Left lung (tissue), 10 donors: Measurements from ENCODE around the gene SLC6A17. TPM values are rescaled to one million over a fixed set of nuclear protein-coding genes. Genes with fewer than 3 reads are reported as not detected.

ENCODE experiments used
- ATAC-seq: fragments of 200-7000 bp; cut with Tn5 transposase; one replicate; pipeline ENCODE4 v1.9.1; 2020; ENCODE audit warnings: moderate library complexity
- DNase-seq, 4 donors: peaks; one replicate each; pipeline ENCODE4 v3.0.0-alpha.2; 2013 to 2020
- H3K27ac ChIP-seq, 2 donors: fragments of 200-600 bp; sonication (generic) in 1 of 2; one replicate each; pipeline versions ENCODE4 v1.5.0 to v1.8.0; 2020 to 2021
- H3K27me3 ChIP-seq, 2 donors: fragments of 200-600 bp; sonication (generic) in 1 of 2; one replicate each; pipeline versions ENCODE4 v1.5.0 to v1.8.0; 2020 to 2021
- H3K36me3 ChIP-seq, 2 donors: fragments of 200-600 bp; sonication (generic) in 1 of 2; one replicate each; pipeline versions ENCODE4 v1.5.0 to v1.8.0; 2020 to 2021
- H3K4me1 ChIP-seq, 2 donors: fragments of 200-600 bp; one replicate each; pipeline ENCODE4 v1.8.0; 2021
- H3K4me3 ChIP-seq, 2 donors: fragments of 200-600 bp; sonication (generic) in 1 of 2; one replicate each; pipeline versions ENCODE4 v1.5.0 to v1.8.0; 2020 to 2021; ENCODE audit warnings: mild to moderate bottlenecking in 1 of 2
- H3K9me3 ChIP-seq, 2 donors: fragments of 200-600 bp; sonication (generic) in 1 of 2; one replicate each; pipeline versions ENCODE4 v1.5.0 to v1.8.0; 2020 to 2021
- intact Hi-C, 2 donors: fragments of 100-400 bp; cut with DNase I; formaldehyde crosslinking; loops; one replicate each; pipeline versions ENCODE4 v1.11.2 to v1.14.2; 2022
- polyA plus RNA-seq, 6 donors: library from polyadenylated mRNA; unstranded; fragments of 120-200 nt; gene quantifications; one replicate each; pipeline ENCODE4 v1.2.1, GENCODE V29; 2013; ENCODE audit not compliant: insufficient read length in 6 of 6
- total RNA-seq, 2 donors: library from RNA; stranded (reverse); fragmentation: NEBNext Ultra II Directional; extraction: Animal tissue kit (Norgen Biotek cat#: 25700); gene quantifications; one replicate each; pipeline ENCODE4 v1.2.1, GENCODE V29; 2021
- TF ChIP-seq, protein P1 (sequence below), 2 donors: fragments of 200-600 bp; sonication (generic) in 1 of 2; IDR thresholded peaks; one replicate each; pipeline versions ENCODE4 v1.5.0 to v1.8.0; 2021; ENCODE audit warnings: antibody characterized with exemption in 2 of 2
- donor health status: DM: no; HTN: yes; CAD: no.
- donor health status: DM: no; HTN: no; CAD: no.

SLC6A17 gene
- total and polyA plus RNA-seq, 8 donors = 0.03 to 0.13 (median 0.04) TPM; not detected in 1

DNA sequence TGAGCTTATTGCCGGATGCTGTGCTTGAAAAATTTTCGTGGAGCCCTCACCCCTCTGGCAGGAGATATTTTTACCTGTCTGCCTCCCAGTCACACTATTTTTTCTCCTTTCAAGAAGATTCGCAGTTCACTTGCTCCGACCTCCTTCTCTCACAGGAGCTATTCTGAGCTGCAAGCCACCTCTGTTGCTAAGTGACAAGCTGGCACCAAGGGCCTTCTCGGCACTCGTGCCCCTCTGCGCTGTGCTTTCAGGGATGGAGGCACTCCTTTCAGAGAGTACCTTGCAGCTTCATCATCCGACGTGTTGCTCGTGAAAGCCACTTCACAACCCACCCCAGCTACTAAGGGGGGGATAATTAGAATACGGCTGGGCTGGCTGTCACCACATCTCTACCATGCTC is 11.6 kb downstream of the SLC6A17 start:
- DNase-seq = no peak
- no peaks in the 10 kb centered on the region for H3K4me1 ChIP-seq
- no peaks in the 10 kb centered on the region for H3K9me3 ChIP-seq
- TF ChIP-seq, protein P1, sequence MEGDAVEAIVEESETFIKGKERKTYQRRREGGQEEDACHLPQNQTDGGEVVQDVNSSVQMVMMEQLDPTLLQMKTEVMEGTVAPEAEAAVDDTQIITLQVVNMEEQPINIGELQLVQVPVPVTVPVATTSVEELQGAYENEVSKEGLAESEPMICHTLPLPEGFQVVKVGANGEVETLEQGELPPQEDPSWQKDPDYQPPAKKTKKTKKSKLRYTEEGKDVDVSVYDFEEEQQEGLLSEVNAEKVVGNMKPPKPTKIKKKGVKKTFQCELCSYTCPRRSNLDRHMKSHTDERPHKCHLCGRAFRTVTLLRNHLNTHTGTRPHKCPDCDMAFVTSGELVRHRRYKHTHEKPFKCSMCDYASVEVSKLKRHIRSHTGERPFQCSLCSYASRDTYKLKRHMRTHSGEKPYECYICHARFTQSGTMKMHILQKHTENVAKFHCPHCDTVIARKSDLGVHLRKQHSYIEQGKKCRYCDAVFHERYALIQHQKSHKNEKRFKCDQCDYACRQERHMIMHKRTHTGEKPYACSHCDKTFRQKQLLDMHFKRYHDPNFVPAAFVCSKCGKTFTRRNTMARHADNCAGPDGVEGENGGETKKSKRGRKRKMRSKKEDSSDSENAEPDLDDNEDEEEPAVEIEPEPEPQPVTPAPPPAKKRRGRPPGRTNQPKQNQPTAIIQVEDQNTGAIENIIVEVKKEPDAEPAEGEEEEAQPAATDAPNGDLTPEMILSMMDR (IDR thresholded peaks at IDR 0.05) = no peak
- H3K27ac ChIP-seq = no peak overlapping the region
- no peak for ATAC-seq
- peaks cover 0 to 36% of the 10 kb centered on the region in 2 donors for H3K27me3 ChIP-seq
- intact Hi-C loops = no loop called here
- H3K4me3 ChIP-seq = no peak overlapping the region
- H3K36me3 ChIP-seq = no peaks in the 10 kb centered on the region

DNA sequence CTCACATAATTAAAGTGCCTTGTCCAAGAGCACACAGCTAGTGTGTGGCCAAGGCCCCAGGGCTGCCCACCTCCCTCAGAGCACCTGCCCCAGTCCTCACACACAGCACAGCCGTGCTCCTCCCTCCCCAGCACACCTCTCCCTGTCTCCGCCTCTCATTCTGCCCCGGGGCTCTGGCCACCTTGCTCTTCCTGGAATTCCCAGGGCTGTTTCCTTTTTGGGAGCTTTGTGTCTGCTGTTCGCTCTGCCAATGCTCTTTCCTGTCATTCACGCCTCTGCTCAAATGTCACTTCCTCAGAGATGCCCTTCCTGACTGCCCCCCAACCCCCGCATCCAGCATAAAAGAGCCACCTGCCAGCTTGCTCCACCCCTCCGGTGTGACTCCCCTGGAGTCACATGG is 13.3 kb downstream of the SLC6A17 start:
- Histone ChIP-seq H3K4me1 (no peaks in the 10 kb centered on the region), H3K36me3 (no peaks in the 10 kb centered on the region), H3K27ac (no peak overlapping the region), H3K9me3 (no peaks in the 10 kb centered on the region), H3K4me3 (no peak overlapping the region), H3K27me3 (peaks cover 0 to 20% of the 10 kb centered on the region in 2 donors)
- DNase-seq = no peak
- intact Hi-C loops = no loop called here
- no peak for ATAC-seq
- TF ChIP-seq, protein P1 (IDR thresholded peaks at IDR 0.05) = no peak

DNA sequence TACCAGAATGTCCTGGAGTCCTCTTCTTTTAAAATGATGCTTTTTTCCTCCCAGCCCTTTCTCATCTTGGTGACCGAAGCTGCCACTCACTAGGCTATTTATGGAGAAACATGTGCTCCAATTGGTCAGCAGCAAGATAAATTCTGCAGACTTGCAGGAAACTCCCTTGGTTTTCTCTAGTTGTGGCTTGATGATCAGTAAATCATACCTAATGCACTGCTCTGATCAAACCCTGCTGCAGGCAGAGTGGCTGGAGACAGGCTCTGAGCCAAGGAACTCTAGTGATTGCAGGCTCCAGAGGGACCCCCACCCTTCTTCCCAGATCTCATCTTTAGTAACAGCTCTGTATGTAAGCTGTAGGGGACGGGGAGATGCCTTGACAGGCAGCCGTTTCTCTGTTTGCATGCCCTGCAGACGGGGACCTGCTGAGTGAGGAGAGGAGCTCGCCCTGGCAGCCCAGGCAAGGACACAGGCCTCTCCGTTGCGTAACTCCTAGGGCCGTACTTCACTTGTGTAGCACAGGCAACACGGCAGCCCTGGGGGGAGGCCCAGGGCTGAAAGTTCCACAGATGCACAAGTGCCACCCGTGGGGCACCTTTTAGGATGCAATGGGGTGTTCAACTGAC is 14.5 kb downstream of the SLC6A17 start:
- Histone ChIP-seq H3K9me3 (no peaks in the 10 kb centered on the region), H3K36me3 (no peaks in the 10 kb centered on the region), H3K4me1 (no peaks in the 10 kb centered on the region), H3K27ac (no peak overlapping the region), H3K4me3 (no peak overlapping the region), H3K27me3 (peaks cover 0 to 12% of the 10 kb centered on the region in 2 donors)
- DNase-seq = no peak
- intact Hi-C loops = no loop called here
- ATAC-seq = no peak
- TF ChIP-seq, protein P1 (IDR thresholded peaks at IDR 0.05) = no peak

DNA sequence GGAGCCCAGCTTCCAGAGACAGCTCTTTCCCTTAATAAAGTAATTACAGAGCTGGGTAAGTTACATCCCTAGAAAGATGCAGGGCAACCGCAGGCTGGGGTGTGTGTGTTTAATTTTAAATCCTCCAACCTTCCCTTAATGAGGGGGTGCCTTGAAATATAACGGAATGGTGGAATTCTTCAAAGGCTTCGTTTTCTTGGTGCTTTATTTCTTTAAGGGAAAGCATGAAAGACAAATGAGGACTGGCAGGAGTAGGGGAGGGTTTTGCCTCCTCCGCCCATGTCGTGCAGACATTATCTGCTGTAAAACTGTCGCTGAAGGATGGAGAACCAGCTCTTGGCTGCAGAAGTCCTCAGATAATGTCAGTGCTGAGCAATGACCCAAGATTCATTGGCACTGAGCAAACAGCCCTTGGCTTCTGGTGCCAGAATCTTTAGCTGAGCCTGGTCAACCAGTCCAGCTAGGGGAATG is 15.5 kb downstream of the SLC6A17 start:
- DNase-seq (no peak), ATAC-seq (no peak)
- H3K9me3 ChIP-seq = no peaks in the 10 kb centered on the region
- H3K4me1 ChIP-seq = no peaks in the 10 kb centered on the region
- intact Hi-C loops = no loop called here
- no peaks in the 10 kb centered on the region for H3K36me3 ChIP-seq
- peaks cover 0 to 12% of the 10 kb centered on the region in 2 donors for H3K27me3 ChIP-seq
- H3K4me3 ChIP-seq = no peak overlapping the region
- no peak overlapping the region for H3K27ac ChIP-seq
- TF ChIP-seq, protein P1 (IDR thresholded peaks at IDR 0.05) = no peak

DNA sequence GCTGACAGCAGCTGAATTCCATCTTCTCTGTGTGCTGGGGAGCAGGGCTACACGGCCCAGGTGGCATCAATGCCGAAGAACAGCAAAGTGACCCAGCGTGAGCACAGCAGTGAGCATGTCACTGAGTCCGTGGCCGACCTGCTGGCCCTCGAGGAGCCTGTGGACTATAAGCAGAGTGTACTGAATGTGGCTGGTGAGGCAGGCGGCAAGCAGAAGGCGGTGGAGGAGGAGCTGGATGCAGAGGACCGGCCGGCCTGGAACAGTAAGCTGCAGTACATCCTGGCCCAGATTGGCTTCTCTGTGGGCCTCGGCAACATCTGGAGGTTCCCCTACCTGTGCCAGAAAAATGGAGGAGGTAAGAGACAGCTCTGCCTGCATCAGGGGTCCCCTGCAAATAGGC is 16.6 kb downstream of the SLC6A17 start:
- DNase-seq (no peak), ATAC-seq (no peak)
- no peaks in the 10 kb centered on the region for H3K9me3 ChIP-seq
- H3K36me3 ChIP-seq = no peaks in the 10 kb centered on the region
- H3K4me3 ChIP-seq = no peak overlapping the region
- TF ChIP-seq, protein P1 (IDR thresholded peaks at IDR 0.05) = no peak
- peaks cover 0 to 7% of the 10 kb centered on the region in 2 donors for H3K27me3 ChIP-seq
- no peak overlapping the region for H3K27ac ChIP-seq
- intact Hi-C loops = no loop called here
- no peaks in the 10 kb centered on the region for H3K4me1 ChIP-seq
